Endothelial cell of umbilical vein (primary cell): Measurements from ENCODE around the gene GCH1. TPM values are rescaled to one million over a fixed set of nuclear protein-coding genes. Genes with fewer than 3 reads are reported as not detected.

Experiments used
- BruUV-seq: library from RNA; stranded (reverse); fragments of 400-500 nt; replicated peaks from 2 replicates; lab custom pipeline; 2021; lab: Mats Ljungman, UMichigan
- CTCF ChIA-PET: fragments of 300-600, 350-600 bp; sonication (Branson Sonifier 250); formaldehyde crosslinking; loops from one replicate; lab custom pipeline; 2021; ENCODE audit warnings: antibody characterized with exemption, inconsistent platforms; lab: Charles Lee
- POLR2A ChIA-PET: fragments of 300-600, 350-600 bp; sonication (Branson Sonifier 250); formaldehyde crosslinking; loops from one replicate; lab custom pipeline; 2021; ENCODE audit warnings: antibody characterized with exemption, inconsistent platforms; lab: Charles Lee
- DNase-seq: peaks from one replicate; pipeline ENCODE4 v3.0.0-alpha.2; 2011; ENCODE audit warnings: low read depth, low spot score
- FAIRE-seq: peaks from 2 replicates; lab custom pipeline; 2011; peaks lifted over from hg19 to GRCh38; lab: Jason Lieb, UNC
- H2AFZ ChIP-seq: 2 replicates; pipeline ENCODE4 v1.6.0; 2012; ENCODE audit warnings: low read depth, low read length, control low read depth, inconsistent platforms
- H3K27ac ChIP-seq: 2 replicates; pipeline ENCODE4 v1.5.1; 2011; ENCODE audit warnings: low read depth, mild to moderate bottlenecking, control low read depth, low read length, moderate library complexity; ENCODE audit not compliant: insufficient read depth
- H3K27me3 ChIP-seq, 2 experiments: 2 replicates each; pipeline versions ENCODE4 v1.6.0 to v1.6.1; 2011; ENCODE audit warnings: low read length in 2 of 2, mixed read lengths in 1 of 2; ENCODE audit not compliant: control insufficient read depth in 2 of 2, insufficient read depth in 2 of 2
- H3K36me3 ChIP-seq, 2 experiments: 2 replicates in 1 of 2; 3 replicates in 1 of 2; pipeline ENCODE4 v1.5.1; 2011; ENCODE audit warnings: low read length in 2 of 2, mild to moderate bottlenecking in 1 of 2, moderate library complexity in 1 of 2; ENCODE audit not compliant: control insufficient read depth in 2 of 2, insufficient read depth in 2 of 2; ENCODE audit errors: extremely low read depth in 1 of 2
- H3K4me1 ChIP-seq: 3 replicates; pipeline ENCODE4 v1.5.1; 2011; ENCODE audit warnings: mild to moderate bottlenecking, low read length; ENCODE audit not compliant: control insufficient read depth, insufficient read depth; ENCODE audit errors: extremely low read depth
- H3K4me2 ChIP-seq: 2 replicates; pipeline ENCODE4 v1.6.1; 2011; ENCODE audit warnings: low read length, control low read depth, mixed read lengths; ENCODE audit not compliant: insufficient read depth
- H3K4me3 ChIP-seq, 3 experiments: fragments of 200-600 bp in 1 of 3; sonication (generic), shearing (Covaris generic) in 1 of 3; replicated peaks in 1 of 3; 2 replicates each; pipeline ENCODE4 v1.5.1; 2011 to 2016; ENCODE audit warnings: control low read depth in 3 of 3, low read length in 3 of 3, mild to moderate bottlenecking in 2 of 3, inconsistent platforms in 1 of 3, low read depth in 1 of 3, moderate library complexity in 1 of 3; ENCODE audit not compliant: insufficient read depth in 1 of 3
- H3K79me2 ChIP-seq: 2 replicates; pipeline ENCODE4 v1.6.0; 2012; ENCODE audit warnings: low read length, inconsistent platforms; ENCODE audit not compliant: control insufficient read depth, insufficient read depth
- H3K9ac ChIP-seq: replicated peaks from 2 replicates; pipeline ENCODE3; 2011; ENCODE audit warnings: low read length, control low read depth; ENCODE audit not compliant: insufficient read depth; ENCODE audit errors: extremely low read depth
- H3K9me1 ChIP-seq: replicated peaks from 3 replicates; pipeline ENCODE4 v1.6.0; 2011; ENCODE audit warnings: mild to moderate bottlenecking, low read length; ENCODE audit not compliant: control insufficient read depth, insufficient read depth; ENCODE audit errors: extremely low read depth
- H3K9me3 ChIP-seq: replicated peaks from 2 replicates; pipeline ENCODE4 v1.5.1; 2012; ENCODE audit warnings: low read length, inconsistent platforms; ENCODE audit not compliant: control insufficient read depth, insufficient read depth
- H4K20me1 ChIP-seq: replicated peaks from 2 replicates; pipeline ENCODE3; 2011; ENCODE audit warnings: mild to moderate bottlenecking, low read length; ENCODE audit not compliant: control insufficient read depth, insufficient read depth; ENCODE audit errors: extremely low read depth
- EZH2 ChIP-seq: IDR thresholded peaks from 2 replicates; pipeline ENCODE4 v1.6.1; 2012; ENCODE audit warnings: borderline replicate concordance, low read depth, mild to moderate bottlenecking, moderate library complexity, low read length, inconsistent platforms; ENCODE audit not compliant: severe bottlenecking
- FOS ChIP-seq: IDR thresholded peaks from 2 replicates; pipeline ENCODE4 v1.6.1; 2011; ENCODE audit warnings: mild to moderate bottlenecking, low read length, moderate library complexity, borderline replicate concordance; ENCODE audit not compliant: insufficient read depth
- GATA2 ChIP-seq: IDR thresholded peaks from 2 replicates; pipeline ENCODE4 v1.7.0; 2011; ENCODE audit warnings: low read depth, mild to moderate bottlenecking, moderate library complexity, mixed read lengths, low read length; ENCODE audit not compliant: insufficient read length, insufficient read depth
- JUN ChIP-seq: IDR thresholded peaks from 2 replicates; pipeline ENCODE4 v1.6.1; 2011; ENCODE audit warnings: borderline replicate concordance, low read depth; ENCODE audit not compliant: insufficient read length, insufficient read depth
- MYC ChIP-seq: IDR thresholded peaks from one replicate; pipeline ENCODE4 v1.6.1; 2011; ENCODE audit warnings: mild to moderate bottlenecking, low read depth, low read length
- POLR2A ChIP-seq: IDR thresholded peaks from 2 replicates; pipeline ENCODE4 v1.6.1; 2012; ENCODE audit warnings: low read depth, mild to moderate bottlenecking, control low read depth, low read length
- POLR2AphosphoS5 ChIP-seq: IDR thresholded peaks from 2 replicates; pipeline ENCODE4 v1.6.1; 2012; ENCODE audit warnings: low read depth, mild to moderate bottlenecking, control low read depth, low read length, moderate library complexity; ENCODE audit not compliant: insufficient read depth
- dilution Hi-C: fragments of 300-500 bp; cut with MboI; formaldehyde crosslinking; loops from one replicate; pipeline ENCODE4 v1.15.0; 2019; ENCODE audit warnings: low sequenced_read_pairs; ENCODE audit not compliant: extremely low pct_ligation_motif_present
- intact Hi-C: fragments of 100-400 bp; cut with micrococcal nuclease; formaldehyde crosslinking; loops from one replicate; pipeline ENCODE4 v1.10.0; 2022
- polyA plus RNA-seq, 4 experiments: library from polyadenylated mRNA; depleted of rRNA in 3 of 4; stranded (reverse) in 3 of 4; unstranded in 1 of 4; fragments of >200 nt; gene quantifications; 2 replicates each; pipeline versions ENCODE4 v1.2.1 to v1.2.3, GENCODE V29; 2011 to 2012; ENCODE audit warnings: missing spikeins in 1 of 4
- total RNA-seq: library from RNA; stranded (reverse); gene quantifications from 2 replicates; pipeline ENCODE4 v1.2.3, GENCODE V29; 2021
- TF ChIP-seq, protein P1 (sequence below): IDR thresholded peaks from 2 replicates; pipeline ENCODE4 v1.6.1; 2011; ENCODE audit not compliant: insufficient read depth, insufficient read length
- TF ChIP-seq, protein P2 (sequence below), 2 donors: IDR thresholded peaks; 1 replicate in 1 of 2; 2 replicates in 1 of 2; pipeline ENCODE4 v1.5.1; 2011; ENCODE audit warnings: low read length in 2 of 2, mild to moderate bottlenecking in 2 of 2, moderate library complexity in 2 of 2, control low read depth in 1 of 2, inconsistent platforms in 1 of 2, low read depth in 1 of 2; ENCODE audit not compliant: insufficient read depth in 1 of 2; ENCODE audit errors: extremely low read depth in 1 of 2

Gene GCH1
- total and polyA plus RNA-seq, 2 donors (not counting 3 experiments of a cell fraction or from before 2014, with no cell fraction given) = 3.6 to 4.6 TPM

DNA sequence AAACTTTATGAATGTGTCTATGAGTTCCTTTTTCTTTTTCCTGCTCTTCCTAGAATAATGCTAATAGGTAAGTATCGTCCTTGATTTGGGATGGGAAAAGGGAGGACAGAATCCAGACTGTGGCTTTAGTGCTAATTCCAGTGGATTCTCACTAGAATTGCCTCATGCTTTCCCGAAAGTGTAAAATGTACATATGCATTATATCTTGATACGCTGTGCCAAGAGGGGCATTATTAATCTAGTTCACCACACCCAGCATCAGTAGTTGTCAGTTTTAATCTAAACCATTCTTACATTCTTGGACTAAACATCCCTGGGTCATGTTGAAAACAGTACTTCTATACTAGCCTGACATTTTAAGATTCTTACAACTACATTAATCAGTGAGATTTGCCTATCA lies 49.3 kb downstream of the GCH1 start:
- Histone ChIP-seq H3K27me3 (no peaks in the 10 kb centered on the region), H3K36me3 (no peaks in the 10 kb centered on the region), H3K4me3 (no peak overlapping the region), H3K4me2 (no peak overlapping the region), H3K9me3 (no peaks in the 10 kb centered on the region), H4K20me1 (no peaks in the 10 kb centered on the region), H3K4me1 (no peaks in the 10 kb centered on the region), H3K9ac (no peak overlapping the region), H3K27ac (no peak overlapping the region), H3K9me1 (no peaks in the 10 kb centered on the region), H3K79me2 (no peaks in the 10 kb centered on the region), H2AFZ (no peak overlapping the region)
- intact Hi-C loops (no loop called here), dilution Hi-C loops (no loop called here)
- FAIRE-seq = no peak
- ChIA-PET POLR2A (no interaction called here), CTCF (interaction anchor here (1.5 kb wide), 1 partner anchor 14 kb away, joined by 6 read pairs; no protein-coding TSS in a partner anchor)
- TF ChIP-seq GATA2 (no peak), FOS (no peak), MYC (no peak), POLR2AphosphoS5 (no peak), JUN (no peak), POLR2A (no peak), EZH2 (no peak)
- TF ChIP-seq, protein P1, sequence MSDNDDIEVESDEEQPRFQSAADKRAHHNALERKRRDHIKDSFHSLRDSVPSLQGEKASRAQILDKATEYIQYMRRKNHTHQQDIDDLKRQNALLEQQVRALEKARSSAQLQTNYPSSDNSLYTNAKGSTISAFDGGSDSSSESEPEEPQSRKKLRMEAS = no peak
- TF ChIP-seq, protein P2, sequence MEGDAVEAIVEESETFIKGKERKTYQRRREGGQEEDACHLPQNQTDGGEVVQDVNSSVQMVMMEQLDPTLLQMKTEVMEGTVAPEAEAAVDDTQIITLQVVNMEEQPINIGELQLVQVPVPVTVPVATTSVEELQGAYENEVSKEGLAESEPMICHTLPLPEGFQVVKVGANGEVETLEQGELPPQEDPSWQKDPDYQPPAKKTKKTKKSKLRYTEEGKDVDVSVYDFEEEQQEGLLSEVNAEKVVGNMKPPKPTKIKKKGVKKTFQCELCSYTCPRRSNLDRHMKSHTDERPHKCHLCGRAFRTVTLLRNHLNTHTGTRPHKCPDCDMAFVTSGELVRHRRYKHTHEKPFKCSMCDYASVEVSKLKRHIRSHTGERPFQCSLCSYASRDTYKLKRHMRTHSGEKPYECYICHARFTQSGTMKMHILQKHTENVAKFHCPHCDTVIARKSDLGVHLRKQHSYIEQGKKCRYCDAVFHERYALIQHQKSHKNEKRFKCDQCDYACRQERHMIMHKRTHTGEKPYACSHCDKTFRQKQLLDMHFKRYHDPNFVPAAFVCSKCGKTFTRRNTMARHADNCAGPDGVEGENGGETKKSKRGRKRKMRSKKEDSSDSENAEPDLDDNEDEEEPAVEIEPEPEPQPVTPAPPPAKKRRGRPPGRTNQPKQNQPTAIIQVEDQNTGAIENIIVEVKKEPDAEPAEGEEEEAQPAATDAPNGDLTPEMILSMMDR (IDR thresholded peaks at IDR 0.05; ENCODE audit: extremely low read depth in 1 of 2, insufficient read depth in 1 of 2, low read depth in 1 of 2, low read length in 2 of 2) = no peak
- no TSS peak for BruUV-seq
- no peak for DNase-seq
